K562 (cell line): ENCODE results near the gene ERVK3-1. TPM values are rescaled to one million over a fixed set of nuclear protein-coding genes. Genes with fewer than 3 reads are reported as not detected.

ENCODE experiments used
- ATAC-seq: fragments of 200-7000 bp; cut with Tn5 transposase; 3 replicates; pipeline ENCODE4 v1.9.1; 2020; ENCODE audit warnings: moderate library complexity
- BruUV-seq: library from RNA; stranded (reverse); fragments of 400-500 nt; replicated peaks from 2 replicates; lab custom pipeline; 2021; lab: Mats Ljungman, UMichigan
- CTCF ChIA-PET: fragments of 300-600 bp; formaldehyde crosslinking; extraction: SDS; loops from one replicate; lab custom pipeline; 2021; ENCODE audit warnings: low intra/inter-chr PET ratio; lab: Yijun Ruan, JAX
- POLR2A ChIA-PET: fragments of 300-600, 350-650 bp; sonication (Branson Sonifier 250); formaldehyde crosslinking; extraction: SDS; loops from one replicate; lab custom pipeline; 2021; ENCODE audit warnings: antibody characterized with exemption, inconsistent platforms; lab: Yijun Ruan, JAX
- DNase-seq, 4 experiments: peaks; one replicate each; pipeline versions ENCODE4 v3.0.0 to v3.0.0-alpha.2; 2011 to 2018; ENCODE audit warnings: low spot score in 3 of 4, mixed read lengths in 3 of 4; ENCODE audit errors: extremely low read depth in 1 of 4
- FAIRE-seq: peaks from 2 replicates; lab custom pipeline; 2011; peaks lifted over from hg19 to GRCh38; lab: Jason Lieb, UNC
- H2AFZ ChIP-seq: 2 replicates; pipeline ENCODE4 v1.6.0; 2011; ENCODE audit warnings: low read depth, low read length, control low read depth, inconsistent platforms
- H3K27ac ChIP-seq: fragments of 200-600 bp; 3 replicates; pipeline ENCODE4 v1.8.0; 2011; ENCODE audit warnings: low read depth, mild to moderate bottlenecking, control low read depth, inconsistent platforms, low read length, moderate library complexity, mixed read lengths; ENCODE audit errors: extremely low read depth
- H3K27me3 ChIP-seq, 2 experiments: fragments of 300-600 bp in 1 of 2; 2 replicates in 1 of 2; 3 replicates in 1 of 2; pipeline versions ENCODE4 v1.6.0 to v1.8.0; 2011; ENCODE audit warnings: inconsistent platforms in 2 of 2, low read length in 2 of 2, mild to moderate bottlenecking in 1 of 2, mixed read lengths in 1 of 2, moderate library complexity in 1 of 2; ENCODE audit not compliant: control insufficient read depth in 2 of 2, insufficient read depth in 2 of 2
- H3K36me3 ChIP-seq: fragments of 300-600 bp; 3 replicates; pipeline ENCODE4 v1.8.0; 2011; ENCODE audit warnings: mild to moderate bottlenecking, low read length, inconsistent platforms; ENCODE audit not compliant: control insufficient read depth, insufficient read depth
- H3K4me1 ChIP-seq, 2 experiments: fragments of 200-600 bp in 1 of 2; replicated peaks in 1 of 2; 2 replicates in 1 of 2; 3 replicates in 1 of 2; pipeline versions ENCODE4 v1.5.1 to v1.8.0; 2011; ENCODE audit warnings: inconsistent platforms in 2 of 2, low read length in 2 of 2, mild to moderate bottlenecking in 1 of 2, mixed read lengths in 1 of 2, moderate library complexity in 1 of 2; ENCODE audit not compliant: control insufficient read depth in 2 of 2, insufficient read depth in 2 of 2
- H3K4me2 ChIP-seq: 2 replicates; pipeline ENCODE4 v1.6.1; 2011; ENCODE audit warnings: low read length, control low read depth, inconsistent platforms, mixed read lengths; ENCODE audit not compliant: insufficient read depth
- H3K4me3 ChIP-seq: fragments of 200-600 bp; sonication (generic), shearing (Covaris generic); 2 replicates; pipeline ENCODE4 v1.5.1; 2016; ENCODE audit warnings: control low read depth, inconsistent platforms
- H3K79me2 ChIP-seq: fragments of 200-600 bp; 3 replicates; pipeline ENCODE4 v1.8.0; 2011; ENCODE audit warnings: low read length, inconsistent platforms; ENCODE audit not compliant: control insufficient read depth, insufficient read depth
- H3K9ac ChIP-seq, 2 experiments: 2 replicates each; pipeline versions ENCODE4 v1.6.0 to v1.6.1; 2011; ENCODE audit warnings: low read depth in 2 of 2, low read length in 2 of 2, control low read depth in 1 of 2, inconsistent platforms in 1 of 2, mild to moderate bottlenecking in 1 of 2, mixed read lengths in 1 of 2; ENCODE audit not compliant: insufficient read depth in 1 of 2
- H3K9me1 ChIP-seq: one replicate; pipeline ENCODE4 v1.6.0; 2011; ENCODE audit warnings: inconsistent platforms, mild to moderate bottlenecking, low read length, moderate library complexity; ENCODE audit not compliant: control insufficient read depth, insufficient read depth
- H3K9me3 ChIP-seq: replicated peaks from 2 replicates; pipeline ENCODE4 v1.5.1; 2011; ENCODE audit warnings: low read depth, low read length, inconsistent platforms; ENCODE audit not compliant: control insufficient read depth, insufficient read depth
- H4K20me1 ChIP-seq: replicated peaks from 2 replicates; pipeline ENCODE4 v1.6.1; 2011; ENCODE audit warnings: low read length, inconsistent platforms, mixed read lengths; ENCODE audit not compliant: control insufficient read depth, insufficient read depth
- BRF1 ChIP-seq: IDR thresholded peaks from 3 replicates; pipeline ENCODE4 v1.6.1; 2011; ENCODE audit warnings: borderline replicate concordance, mild to moderate bottlenecking; ENCODE audit not compliant: insufficient read length; ENCODE audit errors: extremely low read depth
- GTF2A2 ChIP-seq: IDR thresholded peaks from 2 replicates; pipeline ENCODE4 v1.6.1; 2016; ENCODE audit warnings: mild to moderate bottlenecking, missing genetic modification characterization, missing compliant biosample characterization
- STAG1 ChIP-seq: sonication (generic); formaldehyde crosslinking; IDR thresholded peaks from 2 replicates; pipeline ENCODE4 v1.5.0; 2020; ENCODE audit warnings: missing genetic modification reagents, borderline replicate concordance
- ZNF263 ChIP-seq: sonication (generic); formaldehyde crosslinking; IDR thresholded peaks from 2 replicates; pipeline ENCODE4 v1.8.0; 2022; ENCODE audit warnings: mild to moderate bottlenecking, missing genetic modification reagents, borderline replicate concordance
- WGBS: fragments of 100-300 bp; shearing (Covaris generic); methylation state at CpG from one replicate; pipeline ENCODE4 v1.1.6; 2016; ENCODE audit warnings: low coverage, mixed read lengths; ENCODE audit not compliant: insufficient coverage; ENCODE audit errors: missing lambda C conversion rate; 5-methylcytosine and 5-hydroxymethylcytosine counted together
- in situ Hi-C: fragments of 300-500 bp; cut with MboI; formaldehyde crosslinking; loops from 4 replicates; pipeline ENCODE4 v1.15.0; 2018; ENCODE audit warnings: inconsistent platforms, mixed read lengths
- intact Hi-C: fragments of 100-400 bp; cut with micrococcal nuclease; formaldehyde crosslinking; loops from 2 replicates; pipeline ENCODE4 v1.14.2; 2022
- polyA plus RNA-seq, 8 experiments: library from polyadenylated mRNA; depleted of rRNA in 4 of 8; stranded (reverse) in 5 of 8; unstranded in 3 of 8; fragments of >200 nt; fragmentation: Nextera tagmentation in 2 of 8; fragmentation: Illumina TruSeq in 1 of 8; extraction: Ambion mirVana in 2 of 8; extraction: Trizol in 1 of 8; gene quantifications; 2 replicates each; pipeline versions ENCODE4 v1.2.1 to v1.2.3, GENCODE V29; 2011 to 2014; ENCODE audit warnings: inconsistent platforms in 1 of 8, missing spikeins in 1 of 8
- total RNA-seq, 7 experiments: library from RNA; depleted of rRNA in 6 of 7; stranded (reverse); fragments of >200 nt in 6 of 7; fragmentation: Illumina TruSeq in 2 of 7; extraction: Trizol in 2 of 7; gene quantifications; 2 replicates each; pipeline versions ENCODE4 v1.2.1 to v1.2.3, GENCODE V29; 2011 to 2021; ENCODE audit warnings: low replicate concordance in 1 of 7
- TF ChIP-seq, protein P1 (sequence below): fragments of 250-450 bp; sonication (Bioruptor Pico); IDR thresholded peaks from 2 replicates; pipeline ENCODE4 v1.8.0; 2022; ENCODE audit warnings: inconsistent platforms

ERVK3-1 gene
- total and polyA plus RNA-seq, 9 of the 15 experiments (the other 6 are each of a cell fraction or from before 2014, with no cell fraction given) = 87.6 to 299 (median 119) TPM

DNA sequence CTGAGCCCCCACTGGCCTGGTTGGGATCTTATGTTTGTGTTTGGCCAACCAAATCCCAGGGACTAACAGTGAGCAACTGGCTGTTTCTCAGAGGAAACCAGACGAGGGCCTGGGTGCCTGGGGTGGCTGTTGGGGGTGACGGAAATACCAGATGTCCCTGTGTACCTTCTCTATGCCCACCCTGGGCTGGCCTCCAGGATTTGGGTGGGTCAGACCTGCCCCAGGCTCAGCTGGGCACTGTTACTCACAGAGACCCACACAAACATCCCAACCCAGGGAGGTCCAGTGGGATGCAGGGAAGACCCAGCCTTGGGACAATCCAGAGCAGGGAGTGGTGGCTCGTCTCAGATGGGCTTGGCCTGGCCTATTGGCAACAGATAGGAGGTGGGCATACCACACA lies 30.5 kb downstream of the ERVK3-1 start (continued):
- TF ChIP-seq, protein P1, sequence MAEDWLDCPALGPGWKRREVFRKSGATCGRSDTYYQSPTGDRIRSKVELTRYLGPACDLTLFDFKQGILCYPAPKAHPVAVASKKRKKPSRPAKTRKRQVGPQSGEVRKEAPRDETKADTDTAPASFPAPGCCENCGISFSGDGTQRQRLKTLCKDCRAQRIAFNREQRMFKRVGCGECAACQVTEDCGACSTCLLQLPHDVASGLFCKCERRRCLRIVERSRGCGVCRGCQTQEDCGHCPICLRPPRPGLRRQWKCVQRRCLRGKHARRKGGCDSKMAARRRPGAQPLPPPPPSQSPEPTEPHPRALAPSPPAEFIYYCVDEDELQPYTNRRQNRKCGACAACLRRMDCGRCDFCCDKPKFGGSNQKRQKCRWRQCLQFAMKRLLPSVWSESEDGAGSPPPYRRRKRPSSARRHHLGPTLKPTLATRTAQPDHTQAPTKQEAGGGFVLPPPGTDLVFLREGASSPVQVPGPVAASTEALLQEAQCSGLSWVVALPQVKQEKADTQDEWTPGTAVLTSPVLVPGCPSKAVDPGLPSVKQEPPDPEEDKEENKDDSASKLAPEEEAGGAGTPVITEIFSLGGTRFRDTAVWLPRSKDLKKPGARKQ (CRISPR knock-in tag) = no peak

DNA sequence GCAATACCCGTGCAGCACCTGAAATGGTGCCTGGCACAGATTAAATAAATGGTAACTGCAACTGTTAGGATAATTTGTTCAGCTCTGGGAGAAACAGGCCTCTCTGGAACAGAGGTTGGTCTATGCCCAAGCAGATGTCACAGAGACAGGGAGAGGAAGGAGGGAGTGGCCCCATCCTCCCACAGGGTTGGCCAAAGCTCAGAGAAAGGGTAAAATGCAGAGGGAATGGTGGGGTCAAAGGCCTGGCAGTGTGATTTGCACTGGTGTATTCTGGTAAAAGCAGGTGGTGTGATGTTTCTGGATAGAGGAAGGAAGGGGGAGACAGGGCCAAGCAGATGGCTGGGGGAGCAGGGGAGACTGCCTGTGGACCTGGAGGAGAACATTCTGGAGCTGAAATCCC lies 31.0 kb downstream of the ERVK3-1 start:
- ChIA-PET POLR2A (no interaction called here), CTCF (no interaction called here)
- no peak overlapping the region for H3K9ac ChIP-seq
- H4K20me1 ChIP-seq = no peaks in the 10 kb centered on the region
- no peak overlapping the region for H3K27ac ChIP-seq
- no TSS peak for BruUV-seq
- peaks cover 57% of the 10 kb centered on the region for H3K36me3 ChIP-seq
- peaks cover 9 to 10% of the 10 kb centered on the region in 2 experiments; a peak in 4 of 5 replicates for H3K4me1 ChIP-seq
- peaks cover 2% of the 10 kb centered on the region; the same call in 1 of the 2 replicates for H3K9me3 ChIP-seq
- no peak for TF ChIP-seq GTF2A2 (tag)
- TF ChIP-seq BRF1 = no peak
- no peak for TF ChIP-seq STAG1 (CRISPR knock-in tag)
- TF ChIP-seq ZNF263 (CRISPR knock-in tag) = no peak
- in situ Hi-C loops = no loop called here
- 100% methylated on average over 1 of the region's 1 CpG for WGBS
- no peaks in the 10 kb centered on the region for H3K9me1 ChIP-seq
- no peaks in the 10 kb centered on the region for H3K27me3 ChIP-seq
- intact Hi-C loops = no loop called here
- no peaks in the 10 kb centered on the region; the same call in 2 of the 3 replicates for H3K79me2 ChIP-seq
- no peak overlapping the region for H2AFZ ChIP-seq
- ATAC-seq (no peak), DNase-seq (no peak), FAIRE-seq (no peak)
- H3K4me3 ChIP-seq = no peak overlapping the region
- no peak overlapping the region for H3K4me2 ChIP-seq
